Renal cortex interstitium (tissue), 15 donors: Measurements from ENCODE around the gene MAPK8IP1. TPM values are rescaled to one million over a fixed set of nuclear protein-coding genes. Genes with fewer than 3 reads are reported as not detected.
A peak's percentile ranks its signal among the peaks of the same experiment; 100 is the strongest.
"Not testable (repeated sequence)": the region's sequence is repeated elsewhere in the genome, so short reads cannot be mapped to it uniquely, and the experiment has no call there.

Experiments
- DNase-seq, 11 donors: peaks; one replicate each; pipeline ENCODE4 v3.0.0-alpha.2; 2013; ENCODE audit warnings: low read depth in 9 of 11, low spot score in 4 of 11; ENCODE audit errors: extremely low read depth in 1 of 11
- long read RNA-seq, 16 experiments: transcript quantifications; one replicate each; lab custom pipeline, GENCODE V29; 2026
- polyA plus RNA-seq, 3 donors: library from polyadenylated mRNA; unstranded; fragments of 120-200 nt; gene quantifications; one replicate each; pipeline ENCODE4 v1.2.1, GENCODE V29; 2013; ENCODE audit not compliant: insufficient read length in 3 of 3

The MAPK8IP1 gene
- polyA plus RNA-seq, result 10 to 100 TPM in 2 of 3 donors, 1 to 10 TPM in 1; 9.0 to 13.0 (median 12.9) TPM
- long read RNA-seq, donor 1, result 0 reads
- long read RNA-seq, donor 2, result 0 reads
- long read RNA-seq, donor 3, partial matches to known transcripts, result 0 of 2 reads
- long read RNA-seq, donor 3, other reads (novel, unspliced or antisense), result 0 of 2 reads
- long read RNA-seq, donor 4, result 0 reads
- long read RNA-seq, donor 5, result 0 reads
- long read RNA-seq, donor 6, partial matches to known transcripts, result 0 of 2 reads
- long read RNA-seq, donor 6, other reads (novel, unspliced or antisense), result 0 of 2 reads
- long read RNA-seq, donor 7, partial matches to known transcripts, result 5 of 5 reads
- long read RNA-seq, donor 7, other reads (novel, unspliced or antisense), result 0 of 5 reads
- long read RNA-seq, donor 8, partial matches to known transcripts, result 0 of 1 reads
- long read RNA-seq, donor 8, other reads (novel, unspliced or antisense), result 0 of 1 reads
- long read RNA-seq, donor 9, partial matches to known transcripts, result 5 of 6 reads
- long read RNA-seq, donor 9, other reads (novel, unspliced or antisense), result 0 of 6 reads
- long read RNA-seq, donor 10, partial matches to known transcripts, result 0 of 1 reads
- long read RNA-seq, donor 10, other reads (novel, unspliced or antisense), result 0 of 1 reads
- long read RNA-seq, donor 11, result 0 reads
- long read RNA-seq, donor 12, result 0 reads
- long read RNA-seq, donor 13, result 0 reads
- long read RNA-seq, donor 14, partial matches to known transcripts, result 0 of 1 reads
- long read RNA-seq, donor 14, other reads (novel, unspliced or antisense), result 0 of 1 reads
- long read RNA-seq, donor 15, result 0 reads
- long read RNA-seq, donor 16, partial matches to known transcripts, result 0 of 3 reads
- long read RNA-seq, donor 16, other reads (novel, unspliced or antisense), result 0 of 3 reads

DNA sequence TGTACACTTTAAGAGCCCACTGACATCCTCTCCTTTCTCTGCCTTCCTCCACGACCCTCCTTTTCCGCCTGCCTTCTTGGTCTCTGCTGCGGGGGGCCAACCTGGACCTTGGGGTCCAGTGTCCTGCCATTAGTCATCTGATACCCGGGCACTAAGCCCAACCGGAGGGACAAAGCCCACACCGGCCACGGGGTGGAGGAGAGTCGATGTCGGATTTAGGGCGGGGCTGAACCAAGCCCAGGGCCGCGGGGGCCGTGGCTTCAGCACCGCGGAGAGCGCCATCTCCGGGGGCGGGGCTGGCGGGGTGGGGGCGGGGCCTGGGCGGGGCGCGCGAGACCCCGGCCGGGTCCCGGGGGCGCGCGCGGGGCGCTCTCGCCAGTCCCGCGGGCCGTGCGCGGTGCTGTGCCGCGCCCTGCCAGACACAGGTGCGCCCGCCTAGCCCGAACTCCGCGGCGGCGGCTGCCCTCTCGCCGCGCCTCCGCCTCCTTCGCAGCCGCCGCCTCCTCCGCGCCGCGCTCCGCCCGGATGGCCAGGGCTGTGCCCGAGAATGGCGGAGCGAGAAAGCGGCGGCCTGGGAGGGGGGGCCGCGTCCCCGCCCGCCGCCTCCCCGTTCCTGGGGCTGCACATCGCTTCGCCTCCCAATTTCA is at the start of gene MAPK8IP1:
Gene MAPK8IP1 (plus strand): TSS at position 378 of the 647 bp plus-strand sequence. CDS start 170 bp downstream, at position 548.
- peak in 5 of 11 donors; percentile 24 to 54 (median 43) for DNase-seq

DNA sequence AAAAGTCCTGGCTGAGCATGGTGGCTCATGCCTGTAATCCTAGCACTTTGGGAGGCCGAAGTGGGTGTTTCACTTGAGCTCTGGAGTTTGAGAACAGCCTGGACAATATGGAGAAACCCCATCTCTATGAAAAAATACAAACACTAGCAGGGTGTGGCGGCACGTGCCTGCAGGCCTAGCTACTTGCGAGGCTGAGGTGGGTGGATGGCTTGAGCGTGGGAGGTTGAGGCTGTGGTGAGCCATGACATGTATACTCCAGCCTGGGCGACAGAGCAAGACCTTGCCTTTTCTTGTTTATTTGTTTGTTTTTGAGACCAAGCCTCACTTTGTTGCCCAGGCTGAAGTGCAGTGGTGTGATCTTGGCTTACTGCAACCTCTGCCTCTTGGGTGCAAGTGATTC is 46.2 kb upstream of the MAPK8IP1 start:
- DNase-seq, result no peak

DNA sequence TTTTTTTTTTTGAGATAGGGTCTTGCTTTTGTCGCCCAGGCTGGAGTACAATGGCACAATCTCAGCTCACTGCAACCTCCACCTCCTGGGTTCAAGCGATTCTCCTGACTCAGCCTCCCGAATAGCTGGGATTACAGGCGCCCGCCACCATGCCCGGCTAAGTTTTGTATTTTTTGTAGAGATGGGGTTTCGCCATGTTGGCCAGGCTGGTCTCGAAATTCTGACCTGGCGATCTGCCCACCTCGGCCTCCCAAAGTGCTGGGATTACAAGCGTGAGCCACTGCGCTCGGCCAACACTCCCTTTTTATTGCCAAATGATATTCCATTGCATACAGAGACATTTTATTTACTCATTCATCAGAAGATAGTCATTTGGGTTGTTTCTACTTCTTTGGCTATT is 45.2 kb upstream of the MAPK8IP1 start:
- not testable (repeated sequence) for DNase-seq

DNA sequence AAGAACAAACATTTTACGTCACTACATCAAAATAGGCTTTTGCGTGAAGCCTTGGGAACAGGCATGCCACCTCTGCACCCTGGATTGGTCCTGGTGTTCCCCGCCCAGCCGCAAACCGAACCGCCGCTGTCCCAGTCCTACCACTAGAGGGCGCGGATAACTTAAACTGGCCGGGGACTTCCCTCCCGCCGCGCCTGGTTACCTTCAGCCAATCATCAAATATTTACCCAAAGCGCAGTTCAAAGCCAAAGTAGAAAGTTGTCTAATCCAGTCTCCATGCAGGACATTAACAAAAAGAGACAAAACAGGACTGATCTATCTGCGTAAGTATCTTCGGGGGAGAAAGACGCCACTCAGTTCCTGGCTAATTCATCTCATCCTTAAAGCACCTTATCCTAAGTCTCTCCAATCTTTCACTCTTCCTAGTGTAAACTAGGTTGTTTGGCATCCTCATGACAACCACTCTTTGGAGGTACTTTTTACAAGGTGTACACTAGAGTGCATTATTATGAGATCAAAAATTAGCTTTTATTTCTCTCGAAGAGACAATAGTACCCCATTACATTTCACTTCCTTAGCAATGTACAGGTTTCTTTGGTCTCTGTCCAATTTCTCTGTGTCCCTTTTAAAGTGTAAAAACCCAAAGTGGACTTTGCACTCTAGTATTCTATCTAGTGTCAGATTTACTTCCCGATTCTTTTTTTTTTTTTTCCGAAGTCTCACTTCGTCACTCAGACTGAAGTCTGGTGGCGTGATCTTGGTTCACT is 42.1 kb upstream of the MAPK8IP1 start:
- peak; percentile 70 to 92 (median 83) for DNase-seq

- DNase-seq, result no peak
Measured at GRCh38 chr11:45844822-45845578, 40.5 kb upstream of the MAPK8IP1 start.

DNA sequence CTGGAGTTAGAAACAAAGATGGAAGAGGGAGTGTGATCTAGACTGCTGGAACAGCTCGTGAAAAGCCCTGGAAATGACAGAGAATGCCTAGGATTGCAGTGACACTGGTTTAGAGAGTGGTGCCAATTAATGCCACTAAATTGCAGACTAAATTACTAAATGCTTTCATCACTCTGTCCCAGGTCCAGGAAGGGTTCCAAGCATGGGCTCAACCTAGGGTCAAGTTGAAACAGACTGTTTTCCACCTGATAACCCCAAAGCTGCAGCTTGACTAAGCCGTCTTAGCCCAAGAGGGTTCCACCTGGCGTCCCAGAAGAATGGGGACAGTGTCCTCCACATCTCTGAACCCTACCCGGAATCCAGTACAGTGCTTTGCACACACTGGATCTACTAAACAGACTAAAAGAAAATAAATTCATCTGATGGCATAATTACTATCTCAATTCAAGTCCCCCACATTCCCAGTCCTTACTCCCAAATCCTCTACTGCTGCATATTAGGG is 39.2 kb upstream of the MAPK8IP1 start:
- DNase-seq, result no peak

- DNase-seq, result peak; percentile 91 to 99 (median 96)
Measured at GRCh38 chr11:45846974-45847910, 38.2 kb upstream of the MAPK8IP1 start, which contains the start of gene CRY2. TSS of gene CRY2 (plus strand) at chr11:45847475. CDS start at chr11:45847491, 16 bp downstream.

DNA sequence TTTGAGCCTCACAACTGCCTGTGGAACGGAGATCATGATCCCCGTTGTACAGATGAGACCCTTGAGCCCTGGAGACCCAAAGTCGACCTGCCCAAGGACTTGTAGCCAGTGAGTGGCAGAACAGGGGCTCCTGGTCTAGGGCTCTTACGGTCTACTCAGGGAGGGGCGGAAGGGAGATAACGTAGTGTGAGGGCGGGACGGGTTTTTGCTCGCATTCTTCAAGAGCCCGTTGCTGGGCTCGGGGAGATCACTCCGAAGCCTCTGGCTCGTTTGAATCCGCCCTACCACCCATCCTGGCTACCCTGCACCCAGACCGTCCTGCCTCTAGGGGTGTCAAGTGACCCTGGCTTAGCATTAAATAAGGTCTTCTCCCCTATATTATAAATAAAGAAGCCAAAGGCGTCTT is 37.5 kb upstream of the MAPK8IP1 start:
- peak in 5 of 11 donors; percentile 44 to 57 (median 51) for DNase-seq

DNA sequence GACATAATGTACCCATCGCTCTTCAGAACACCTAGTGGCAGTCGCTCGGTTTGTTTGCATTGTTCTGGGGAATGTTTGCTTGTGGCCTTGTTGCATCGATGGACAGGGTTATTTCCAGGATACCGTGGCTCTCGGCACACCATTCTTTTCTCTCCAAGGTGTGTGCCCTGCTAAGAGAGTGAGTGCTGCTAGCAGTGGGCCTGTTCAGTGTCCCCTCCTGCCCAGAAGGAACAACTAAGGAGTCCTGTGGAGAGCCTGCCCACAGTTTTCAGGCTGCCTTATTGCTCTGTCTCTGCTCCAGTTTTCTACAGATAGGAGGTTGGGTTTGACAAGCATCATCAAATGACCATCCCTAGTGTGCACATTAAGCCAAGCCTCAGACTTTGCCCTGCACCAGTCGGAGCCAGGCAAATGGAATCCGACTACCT is 36.8 kb upstream of the MAPK8IP1 start:
- DNase-seq, result no peak

DNA sequence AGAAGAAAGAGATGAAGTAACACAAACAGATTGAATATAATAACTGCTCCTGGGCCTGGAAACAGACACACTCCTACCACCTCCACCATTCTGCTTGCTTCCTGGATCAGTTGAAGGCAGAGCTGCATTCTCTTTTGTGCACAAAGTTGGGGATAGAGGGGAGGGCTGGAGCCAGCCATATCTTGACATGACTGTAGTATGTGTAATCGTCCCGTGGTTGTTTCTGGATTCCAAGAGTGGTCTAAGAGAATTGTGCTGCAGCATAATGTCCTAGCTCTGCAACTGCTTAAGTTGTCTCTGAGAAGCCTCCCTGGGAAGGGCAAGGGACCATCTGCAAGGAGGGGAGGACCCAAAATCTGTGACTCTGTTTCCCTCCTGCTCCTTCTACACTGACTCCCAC is 35.0 kb upstream of the MAPK8IP1 start:
- DNase-seq, result no peak

DNA sequence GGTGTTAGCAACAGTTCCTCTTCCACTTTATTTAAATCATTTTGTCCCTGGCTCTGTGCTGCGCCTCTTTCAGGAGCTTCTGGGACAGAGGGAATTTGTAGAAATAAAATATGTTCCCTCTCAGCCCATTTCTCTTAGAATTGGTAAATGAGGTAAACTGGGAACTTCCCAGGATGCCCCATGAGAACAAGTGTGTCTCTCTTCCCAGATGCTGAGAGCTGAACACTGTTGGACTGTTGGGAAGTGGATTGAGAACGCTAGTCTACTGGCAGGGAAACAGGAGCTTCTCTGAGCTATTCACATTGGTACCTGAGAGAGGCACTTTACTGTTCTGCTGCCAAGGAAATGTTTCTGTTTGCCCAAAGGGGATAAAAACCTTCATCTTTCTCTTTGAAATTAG is 34.2 kb upstream of the MAPK8IP1 start:
- DNase-seq, result no peak

- DNase-seq, result no peak
Measured at GRCh38 chr11:45852018-45852711, 33.3 kb upstream of the MAPK8IP1 start.

- DNase-seq, result no peak
Measured at GRCh38 chr11:45852712-45853101, 32.7 kb upstream of the MAPK8IP1 start.

DNA sequence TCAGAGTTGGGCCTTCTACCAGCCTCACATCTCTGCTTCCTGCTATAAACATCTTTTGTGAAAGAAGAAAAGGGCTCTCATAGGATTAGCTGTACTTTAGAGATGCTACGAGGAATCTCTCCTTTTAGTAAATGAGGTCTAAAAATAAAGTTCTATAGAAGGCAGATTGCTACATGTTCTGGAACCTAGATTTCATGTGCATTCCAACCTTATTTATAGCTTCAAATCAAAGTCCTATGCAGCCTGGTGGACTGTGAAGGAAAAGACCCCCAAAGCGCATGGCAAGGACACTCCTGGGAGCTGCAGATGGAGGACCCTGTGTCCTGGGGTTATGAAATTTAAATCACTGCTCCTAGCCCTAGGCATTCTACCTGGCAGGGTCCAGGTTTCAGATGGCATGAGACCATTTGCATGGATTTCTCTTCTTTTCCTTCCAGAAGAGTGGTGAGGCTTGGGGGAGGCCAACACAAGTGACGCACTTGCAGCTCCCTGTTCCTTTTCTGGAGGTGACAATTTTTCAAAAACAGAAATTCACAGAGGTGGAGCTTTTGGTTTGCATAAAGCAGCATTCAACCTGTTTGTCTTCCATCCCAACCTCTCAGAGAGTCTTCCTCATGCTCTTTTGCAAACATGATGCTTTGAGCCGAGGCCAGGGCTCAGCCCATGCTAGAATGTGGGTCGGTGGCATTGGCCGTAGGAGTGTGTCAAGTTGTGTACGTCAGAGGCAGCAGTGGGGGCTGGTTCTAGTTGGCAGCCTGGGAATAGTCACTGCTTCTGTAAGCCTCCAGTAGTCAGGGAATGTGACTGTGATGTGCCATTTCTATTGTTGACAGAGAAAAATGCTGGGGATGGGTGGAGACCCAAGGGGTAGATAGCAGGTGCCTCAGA is 31.9 kb upstream of the MAPK8IP1 start:
- DNase-seq, result no peak

- no peak for DNase-seq
Measured at GRCh38 chr11:45855308-45855707, 30.1 kb upstream of the MAPK8IP1 start.
